SK-N-MC (cell line): ENCODE measurements around the gene CAPN15.

ENCODE experiments used
- EZH2 ChIP-seq: fragments of 200-600 bp; sonication (generic); IDR thresholded peaks from one replicate; pipeline ENCODE4 v1.6.1; 2017; ENCODE audit warnings: antibody characterized with exemption
- POLR2AphosphoS5 ChIP-seq: IDR thresholded peaks from 2 replicates; pipeline ENCODE4 v1.6.1; 2012; ENCODE audit warnings: mild to moderate bottlenecking, low read depth, low read length, borderline replicate concordance

GRCh38 chr16:510066-510825 is 17.3 kb upstream of the CAPN15 start:
- TF ChIP-seq EZH2: no peak
- TF ChIP-seq POLR2AphosphoS5: no peak
